GM21619 (cell line): ENCODE data around the gene OTOG.
"Not testable (repeated sequence)": the region's sequence is repeated elsewhere in the genome, so short reads cannot be mapped to it uniquely, and the experiment has no call there.

ENCODE experiments used
- ATAC-seq: cut with Tn5 transposase; IDR thresholded peaks from one replicate; pipeline ENCODE4 v1.9.1; 2021; ENCODE audit not compliant: unreplicated experiment

Gene OTOG

DNA sequence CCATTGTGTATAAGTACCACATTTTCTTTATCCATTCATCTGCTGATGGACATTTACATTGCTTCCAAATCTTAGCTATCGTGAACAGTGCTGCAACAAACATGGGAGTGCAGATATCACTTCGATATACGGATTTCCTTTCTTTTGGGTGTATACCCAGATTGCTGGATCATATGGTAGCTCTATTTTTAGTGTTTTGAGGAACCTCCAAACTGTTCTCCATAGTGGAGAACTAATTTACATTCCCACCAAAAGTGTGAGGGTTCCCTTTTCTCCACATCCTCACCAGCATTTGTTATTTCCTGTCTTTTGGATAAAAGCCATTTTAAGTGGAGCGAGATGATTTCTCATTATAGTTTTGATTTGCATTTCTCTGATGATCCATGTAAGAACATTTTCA lies 75.7 kb downstream of the OTOG start:
- not testable (repeated sequence) for ATAC-seq

DNA sequence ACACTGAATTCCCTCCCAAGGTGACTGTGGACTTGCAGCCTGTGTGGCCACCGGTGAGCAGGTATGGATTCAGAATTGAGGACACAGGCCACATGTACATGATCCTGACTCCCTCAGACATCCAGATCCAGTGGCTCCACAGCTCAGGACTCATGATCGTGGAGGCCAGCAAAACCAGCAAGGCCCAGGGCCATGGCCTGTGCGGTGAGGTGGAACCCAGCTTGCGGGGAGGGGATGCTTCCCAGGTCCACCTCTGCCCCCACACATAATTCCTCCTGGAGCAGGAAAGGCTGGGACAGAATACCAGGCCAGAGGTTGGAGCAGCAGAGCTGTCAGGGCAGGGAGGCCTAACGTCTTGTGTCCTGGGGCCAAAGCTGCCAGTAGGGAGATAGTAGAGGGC lies 82.1 kb downstream of the OTOG start:
- ATAC-seq = no peak

DNA sequence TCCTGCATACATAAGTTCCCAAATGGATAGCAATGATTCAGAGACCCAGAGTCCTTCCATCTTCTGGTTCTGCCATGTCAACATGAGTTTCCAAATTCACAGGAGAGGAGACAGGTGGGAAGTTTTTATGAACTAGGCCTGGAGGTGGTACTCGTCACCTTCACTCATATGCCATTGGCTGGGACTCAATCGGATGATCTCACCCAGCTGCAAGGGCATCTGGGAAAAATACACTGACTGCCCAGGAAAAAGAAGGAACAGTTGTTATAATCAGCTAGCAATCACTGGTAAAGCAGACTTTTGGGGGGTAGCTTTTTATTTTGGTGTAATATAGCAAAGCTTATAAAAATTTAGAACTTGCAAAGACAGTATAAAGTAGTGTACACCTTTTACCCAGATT lies 83.9 kb downstream of the OTOG start:
- ATAC-seq = no peak

DNA sequence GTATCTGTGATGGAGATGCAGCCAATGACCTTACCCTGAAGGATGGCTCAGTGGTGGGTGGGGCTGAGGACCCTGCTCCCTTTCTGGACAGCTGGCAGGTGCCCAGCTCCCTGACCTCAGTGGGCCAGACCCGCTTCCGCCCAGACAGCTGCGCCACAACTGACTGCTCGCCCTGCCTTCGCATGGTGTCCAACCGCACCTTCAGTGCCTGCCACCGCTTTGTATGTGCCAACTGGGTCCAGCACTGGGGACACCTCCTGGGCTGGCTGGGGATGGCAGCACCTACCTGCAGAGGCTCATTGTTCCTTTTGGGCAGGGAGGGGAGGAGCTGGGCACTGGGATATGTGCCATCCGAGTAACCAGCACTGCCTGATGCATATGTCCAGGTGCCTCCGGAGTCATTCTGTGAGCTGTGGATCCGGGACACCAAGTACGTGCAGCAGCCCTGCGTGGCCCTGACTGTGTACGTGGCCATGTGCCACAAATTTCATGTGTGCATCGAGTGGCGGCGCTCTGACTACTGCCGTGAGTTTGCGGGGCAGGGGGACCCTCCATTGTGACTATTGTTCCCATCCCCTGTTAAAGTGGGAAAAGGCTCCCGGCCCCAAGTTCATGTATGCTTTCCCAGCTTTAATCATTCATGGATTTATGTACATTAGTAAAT lies 84.8 kb downstream of the OTOG start:
- ATAC-seq = no peak

DNA sequence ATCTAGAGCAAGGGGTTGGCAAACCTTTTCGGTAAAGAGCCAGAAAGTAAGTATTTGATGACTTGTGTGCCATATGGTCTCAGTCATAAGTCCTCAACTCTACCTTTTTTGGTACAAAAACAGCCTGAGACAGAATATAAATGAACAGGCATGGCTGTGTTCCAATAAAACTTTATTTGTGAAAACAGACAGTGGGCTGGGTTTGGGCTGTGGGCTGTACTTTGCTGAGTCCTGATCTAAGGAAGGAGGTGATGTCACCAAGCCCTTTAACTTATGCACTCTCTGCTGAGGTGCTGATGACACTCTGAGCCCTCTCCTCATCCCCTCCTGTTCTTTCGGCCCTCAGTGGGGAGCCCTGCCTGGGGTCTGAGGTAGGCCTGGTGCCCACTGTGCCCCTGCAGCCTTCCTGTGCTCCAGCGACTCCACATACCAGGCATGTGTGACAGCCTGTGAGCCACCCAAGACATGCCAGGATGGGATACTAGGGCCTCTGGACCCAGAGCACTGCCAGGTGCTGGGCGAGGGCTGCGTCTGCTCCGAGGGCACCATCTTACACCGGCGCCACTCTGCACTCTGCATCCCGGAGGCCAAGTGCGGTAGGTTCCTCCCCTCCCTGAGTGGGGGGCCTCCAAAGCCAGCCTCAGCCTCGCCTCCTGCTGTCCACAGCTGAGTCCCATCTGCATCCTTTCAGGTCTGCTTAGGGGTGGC lies 86.4 kb downstream of the OTOG start:
- ATAC-seq = no peak

DNA sequence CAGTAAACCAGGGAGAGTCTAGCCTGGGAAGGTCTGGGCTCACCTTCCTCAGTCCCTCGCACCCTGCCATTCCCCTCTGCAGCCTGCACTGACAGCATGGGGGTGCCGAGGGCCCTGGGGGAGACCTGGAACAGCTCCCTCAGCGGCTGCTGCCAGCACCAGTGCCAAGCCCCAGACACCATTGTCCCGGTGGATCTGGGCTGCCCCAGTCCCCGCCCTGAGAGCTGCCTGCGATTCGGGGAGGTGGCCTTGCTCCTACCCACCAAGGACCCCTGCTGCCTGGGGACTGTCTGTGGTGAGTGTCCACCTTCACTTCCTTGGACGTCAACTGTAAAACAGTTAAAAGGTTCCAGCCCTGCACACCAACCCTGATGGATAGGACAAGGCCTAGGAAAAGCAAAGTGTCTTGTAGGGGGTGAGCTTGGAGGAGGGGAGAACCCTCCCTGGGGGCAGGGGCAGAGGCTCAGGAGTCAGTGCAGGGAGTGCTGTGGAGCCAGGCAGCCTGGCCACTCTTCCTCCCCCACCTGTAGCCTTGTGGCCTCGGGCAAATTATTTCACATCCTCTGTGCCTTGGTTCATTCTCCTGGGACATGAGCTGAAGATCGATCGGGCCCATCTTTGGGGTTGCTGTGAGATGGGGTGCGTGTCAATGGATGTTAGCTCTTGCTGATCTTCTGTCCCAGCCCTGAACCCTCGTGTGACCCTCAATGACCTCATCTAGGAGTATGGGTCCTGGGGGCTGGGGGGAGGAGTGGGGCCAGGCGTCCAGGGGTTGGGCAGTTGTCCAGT lies 87.1 kb downstream of the OTOG start:
- ATAC-seq = no peak

DNA sequence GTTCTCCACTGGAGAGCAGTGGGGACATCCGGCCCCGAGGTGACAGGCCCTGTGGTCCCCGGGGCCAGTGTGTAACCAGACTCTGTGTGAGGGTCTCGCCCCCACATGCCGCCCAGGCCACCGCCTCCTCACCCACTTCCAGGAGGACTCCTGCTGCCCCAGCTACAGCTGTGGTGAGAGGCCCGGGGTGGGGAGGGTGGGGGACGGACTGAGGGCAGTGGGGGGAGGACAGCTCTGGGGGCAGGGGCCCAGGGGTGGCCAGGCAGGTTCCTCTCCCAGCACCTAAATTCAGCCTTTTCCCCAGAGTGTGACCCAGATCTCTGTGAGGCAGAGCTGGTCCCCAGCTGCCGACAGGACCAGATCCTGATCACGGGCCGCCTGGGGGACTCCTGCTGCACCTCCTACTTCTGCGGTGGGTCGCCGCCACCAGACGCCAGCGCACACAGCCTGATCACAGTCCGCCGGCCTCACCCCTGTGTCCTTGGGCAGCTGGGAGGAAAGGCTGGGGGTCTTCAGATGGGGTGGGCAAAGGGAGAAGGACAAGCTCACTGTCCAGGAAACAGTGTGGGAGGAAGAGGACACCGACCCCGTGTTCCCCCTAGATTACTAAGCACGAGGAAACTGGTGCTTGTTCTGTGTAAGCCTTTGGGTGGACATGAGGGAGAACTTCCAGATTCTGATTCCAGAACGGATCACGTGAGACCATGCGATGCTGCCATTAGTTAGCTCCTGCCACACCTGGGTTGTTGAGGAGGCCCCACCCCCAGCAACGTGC lies 87.9 kb downstream of the OTOG start:
- no peak for ATAC-seq

DNA sequence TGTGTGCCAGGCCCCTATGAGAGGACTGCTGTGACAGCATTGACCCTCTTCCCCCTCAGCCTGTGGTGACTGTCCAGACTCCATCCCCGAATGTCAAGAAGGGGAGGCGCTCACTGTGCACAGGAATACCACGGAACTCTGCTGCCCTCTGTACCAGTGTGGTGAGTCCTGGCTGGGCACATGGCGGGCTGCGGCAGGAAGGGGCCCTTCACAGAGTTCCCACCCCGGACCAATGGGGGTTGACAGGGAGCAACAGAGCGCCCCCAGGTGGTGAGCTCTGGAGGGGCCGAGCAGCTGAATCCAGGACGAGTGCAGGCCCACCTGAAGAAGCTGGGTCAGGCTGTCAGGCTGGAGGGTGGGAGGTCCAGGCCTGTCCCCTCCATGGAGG lies 88.5 kb downstream of the OTOG start:
- no peak for ATAC-seq

DNA sequence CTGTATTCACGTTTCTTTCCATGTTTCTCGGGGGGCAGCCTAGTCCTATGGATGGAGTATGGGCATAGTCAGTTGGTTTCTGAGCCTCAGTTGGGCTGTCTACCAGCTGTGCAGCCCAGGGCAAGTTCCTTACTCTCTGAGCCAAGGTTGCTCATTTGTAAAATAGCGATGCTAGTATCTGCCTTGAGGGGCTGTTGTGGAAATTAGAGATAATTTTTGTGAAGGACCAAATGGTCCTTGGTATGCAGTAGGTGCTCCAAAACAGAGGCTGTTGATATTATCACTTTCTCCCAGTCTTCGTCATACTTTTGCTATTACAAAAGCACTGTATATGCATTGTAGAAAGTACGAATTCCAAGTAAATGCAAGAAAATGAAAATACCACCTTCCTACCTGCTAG lies 89.7 kb downstream of the OTOG start:
- no peak for ATAC-seq

DNA sequence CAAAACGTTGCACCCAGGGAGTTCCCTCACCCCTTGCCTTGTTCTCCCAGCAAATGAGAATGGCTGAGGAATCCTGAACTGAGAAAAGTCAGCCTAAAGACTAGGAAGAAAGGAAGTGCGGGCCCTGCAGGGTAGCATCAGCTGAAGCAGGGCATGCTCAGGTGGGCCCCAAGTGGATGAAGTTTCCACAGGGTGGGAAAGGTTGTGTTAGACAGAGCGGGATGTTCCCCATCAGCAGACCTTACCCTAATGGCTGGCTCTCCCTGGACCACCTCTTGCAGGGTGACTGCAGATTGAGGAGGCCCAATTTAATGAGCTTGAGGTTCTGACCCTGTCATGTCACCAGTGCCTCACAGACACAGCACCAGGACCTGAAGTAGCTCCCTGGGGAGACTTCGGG lies 90.8 kb downstream of the OTOG start:
- ATAC-seq = no peak

DNA sequence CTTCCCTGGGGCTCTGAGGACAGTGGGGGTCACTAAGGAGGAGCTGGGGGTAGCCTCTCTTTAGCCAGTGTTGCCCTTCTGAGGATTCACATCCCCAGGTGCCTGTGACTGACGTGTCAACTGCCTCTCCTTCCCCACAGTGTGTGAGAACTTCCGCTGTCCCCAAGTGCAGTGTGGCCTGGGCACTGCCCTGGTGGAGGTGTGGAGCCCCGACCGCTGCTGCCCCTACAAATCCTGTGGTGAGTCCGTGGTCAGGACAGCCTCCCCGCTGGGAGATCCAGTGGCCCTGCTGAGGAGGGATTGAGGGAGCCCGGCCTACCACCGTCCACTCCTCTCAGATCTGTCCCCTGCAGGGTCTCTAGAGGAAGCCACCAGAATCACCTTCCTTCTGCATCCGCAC lies 91.3 kb downstream of the OTOG start:
- no peak for ATAC-seq

DNA sequence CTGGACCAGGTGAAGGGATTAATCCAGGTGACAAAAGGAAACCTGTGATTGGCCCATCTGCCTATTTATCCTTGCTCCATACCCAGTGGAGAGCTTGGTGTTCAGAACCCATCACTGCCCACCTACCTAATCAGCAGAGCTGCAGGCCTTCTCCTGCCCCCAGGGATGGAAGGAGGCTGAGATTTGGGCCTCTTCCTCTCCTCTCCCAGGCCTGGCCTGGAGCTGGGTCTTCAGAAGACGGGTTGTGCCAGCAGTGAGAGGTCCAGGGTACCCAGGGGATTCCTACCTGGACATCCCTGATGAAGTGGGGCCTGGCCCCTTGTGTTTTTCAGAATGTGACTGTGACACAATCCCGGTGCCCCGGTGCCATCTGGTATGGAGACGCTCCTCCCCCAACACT lies 92.0 kb downstream of the OTOG start:
- no peak for ATAC-seq

DNA sequence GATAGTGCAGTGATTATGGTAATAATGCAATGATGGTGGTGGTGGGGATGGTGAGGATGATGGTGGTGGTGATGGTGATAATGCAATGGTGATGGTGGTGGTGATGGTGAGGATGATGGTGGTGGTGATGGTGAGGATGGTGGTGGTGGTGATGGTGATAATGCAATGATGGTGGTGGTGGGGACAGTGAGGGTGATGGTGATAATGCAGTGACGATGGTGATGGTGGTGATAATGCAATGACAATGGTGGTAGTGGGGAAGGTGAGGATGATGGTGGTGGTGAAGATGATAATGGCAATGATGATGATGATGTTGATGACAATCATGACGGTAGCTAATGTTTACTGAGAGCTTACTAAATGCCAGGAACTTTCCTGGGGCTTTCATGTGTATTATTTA lies 92.7 kb downstream of the OTOG start:
- no peak for ATAC-seq

DNA sequence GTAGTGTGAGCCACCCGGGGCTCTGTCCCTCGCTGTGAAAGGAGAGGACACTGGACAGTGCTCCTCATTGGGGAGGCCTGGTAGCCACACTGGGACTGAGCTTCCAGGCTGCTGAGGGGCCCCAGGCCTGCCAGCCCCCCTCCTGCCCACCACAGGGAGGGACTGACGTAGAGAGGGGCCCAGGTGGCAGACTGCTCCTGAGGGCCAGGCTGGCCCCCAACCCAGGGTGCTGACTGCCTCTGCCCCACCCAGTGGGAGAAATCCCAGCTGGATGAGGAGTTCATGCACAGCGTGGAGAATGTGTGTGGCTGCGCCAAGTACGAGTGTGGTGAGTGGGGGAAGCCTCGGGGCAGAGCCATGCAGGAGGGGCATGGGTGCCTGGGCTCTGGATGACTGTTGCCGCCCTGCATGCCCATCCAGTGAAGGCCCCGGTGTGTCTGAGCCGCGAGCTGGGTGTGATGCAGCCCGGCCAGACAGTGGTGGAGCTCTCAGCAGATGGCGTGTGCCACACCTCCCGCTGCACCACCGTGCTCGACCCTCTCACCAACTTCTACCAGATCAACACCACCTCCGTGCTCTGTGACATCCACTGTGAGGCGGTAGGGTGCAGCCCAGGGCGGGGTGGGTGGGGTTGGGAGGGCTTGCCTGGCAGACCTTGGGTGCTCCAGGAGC lies 93.6 kb downstream of the OTOG start:
- no peak for ATAC-seq

DNA sequence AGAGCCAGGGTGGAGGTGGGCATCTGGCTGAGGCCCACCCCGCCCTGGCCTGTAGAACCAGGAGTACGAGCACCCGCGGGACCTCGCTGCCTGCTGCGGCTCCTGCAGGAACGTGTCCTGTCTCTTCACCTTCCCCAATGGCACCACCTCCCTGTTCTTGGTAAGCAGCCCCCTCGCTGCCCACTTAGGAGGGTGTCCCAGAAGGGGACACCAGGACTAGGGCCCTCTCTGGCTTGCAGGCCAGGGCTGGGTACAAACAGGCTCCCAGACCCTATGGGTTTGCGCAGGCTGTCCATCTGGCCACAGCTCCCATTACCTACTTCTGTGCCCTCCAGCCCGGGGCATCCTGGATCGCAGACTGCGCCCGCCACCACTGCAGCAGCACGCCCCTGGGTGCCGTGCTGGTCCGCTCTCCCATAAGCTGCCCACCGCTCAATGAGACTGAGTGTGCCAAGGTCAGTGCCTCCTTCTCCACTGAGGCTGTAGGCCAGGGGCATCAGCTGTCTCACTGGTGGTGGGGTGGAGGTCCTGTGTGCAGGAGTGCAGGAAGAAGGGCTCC lies 94.8 kb downstream of the OTOG start:
- ATAC-seq = no peak

DNA sequence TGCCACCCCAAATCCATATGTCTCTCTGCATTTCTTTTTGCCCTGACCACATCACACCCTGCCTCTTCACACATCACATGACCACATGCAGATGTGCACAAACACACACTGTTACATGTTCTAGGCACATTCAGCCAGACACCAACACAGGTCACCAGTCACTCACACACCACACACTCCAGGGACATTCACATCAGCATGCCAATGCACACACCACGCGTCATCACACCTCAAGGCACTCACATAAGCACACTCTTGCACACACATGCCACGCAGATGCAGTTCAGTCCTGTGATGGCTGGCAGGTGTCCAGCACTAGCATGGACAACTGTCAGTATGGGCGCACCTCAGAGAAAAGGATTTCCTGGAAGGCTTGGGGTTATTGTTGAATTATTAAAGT lies 95.3 kb downstream of the OTOG start:
- ATAC-seq = no peak

DNA sequence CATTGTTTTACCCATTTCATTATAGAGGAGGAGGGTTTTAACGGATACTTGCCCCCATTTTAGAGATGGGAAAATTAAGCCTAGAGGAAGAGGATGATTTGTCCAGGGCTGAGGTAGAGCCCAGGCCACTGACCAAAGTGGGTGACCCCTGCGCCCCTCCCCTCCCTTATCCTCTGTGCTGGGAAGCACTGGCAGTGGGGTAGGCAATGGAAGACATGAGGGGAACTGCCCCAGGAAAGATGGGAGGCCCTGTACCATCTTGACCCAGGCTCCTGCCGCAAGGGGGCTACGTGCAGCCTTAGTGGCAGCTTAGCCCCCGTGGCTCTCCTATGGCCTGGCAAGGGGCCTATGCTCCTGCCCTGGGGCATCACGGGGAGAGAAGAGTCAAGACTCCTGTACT lies 95.9 kb downstream of the OTOG start:
- ATAC-seq = no peak

DNA sequence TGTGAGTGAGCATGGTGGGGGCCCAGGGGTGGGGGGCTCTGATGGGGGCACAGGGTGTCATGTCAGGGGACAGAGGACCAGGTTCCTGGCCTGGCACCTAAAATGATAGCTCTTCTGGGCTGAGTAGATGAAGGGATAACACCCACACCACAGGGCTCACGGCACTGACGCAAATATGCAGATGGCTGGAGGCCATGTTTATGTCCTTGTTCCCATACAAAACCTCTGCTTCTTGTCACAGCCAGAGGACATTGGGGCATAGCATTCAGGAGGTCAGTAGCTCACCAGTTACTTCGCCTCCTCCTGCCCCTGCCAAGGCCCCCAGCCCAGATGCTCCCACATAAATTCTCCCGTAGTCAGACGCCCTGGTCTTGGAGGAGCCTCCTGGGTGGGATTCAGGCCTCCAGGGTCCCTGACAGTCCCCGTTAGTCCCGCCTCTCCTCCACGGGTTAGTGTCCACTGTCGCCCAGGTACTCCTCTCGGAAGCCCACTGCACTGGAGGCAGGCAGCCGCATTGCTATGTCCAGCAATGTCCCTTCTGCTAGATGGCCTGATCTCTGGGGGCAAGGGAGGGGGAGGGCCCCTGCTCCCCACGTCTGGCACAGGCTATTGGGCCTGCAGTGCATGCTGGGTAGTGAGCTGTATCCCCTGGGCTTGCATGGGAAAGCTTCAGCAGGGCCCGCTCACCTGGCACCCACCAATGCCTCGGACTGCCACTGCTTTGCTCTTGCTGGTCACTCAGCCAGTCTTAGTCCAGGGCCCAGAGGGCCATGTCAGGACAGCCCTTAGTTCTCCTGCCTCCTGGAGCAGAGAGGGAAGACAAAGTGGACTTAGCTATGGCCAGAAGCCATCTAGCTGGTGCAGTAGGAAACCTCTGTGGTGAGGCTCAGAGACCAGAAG lies 96.7 kb downstream of the OTOG start:
- ATAC-seq = no peak

DNA sequence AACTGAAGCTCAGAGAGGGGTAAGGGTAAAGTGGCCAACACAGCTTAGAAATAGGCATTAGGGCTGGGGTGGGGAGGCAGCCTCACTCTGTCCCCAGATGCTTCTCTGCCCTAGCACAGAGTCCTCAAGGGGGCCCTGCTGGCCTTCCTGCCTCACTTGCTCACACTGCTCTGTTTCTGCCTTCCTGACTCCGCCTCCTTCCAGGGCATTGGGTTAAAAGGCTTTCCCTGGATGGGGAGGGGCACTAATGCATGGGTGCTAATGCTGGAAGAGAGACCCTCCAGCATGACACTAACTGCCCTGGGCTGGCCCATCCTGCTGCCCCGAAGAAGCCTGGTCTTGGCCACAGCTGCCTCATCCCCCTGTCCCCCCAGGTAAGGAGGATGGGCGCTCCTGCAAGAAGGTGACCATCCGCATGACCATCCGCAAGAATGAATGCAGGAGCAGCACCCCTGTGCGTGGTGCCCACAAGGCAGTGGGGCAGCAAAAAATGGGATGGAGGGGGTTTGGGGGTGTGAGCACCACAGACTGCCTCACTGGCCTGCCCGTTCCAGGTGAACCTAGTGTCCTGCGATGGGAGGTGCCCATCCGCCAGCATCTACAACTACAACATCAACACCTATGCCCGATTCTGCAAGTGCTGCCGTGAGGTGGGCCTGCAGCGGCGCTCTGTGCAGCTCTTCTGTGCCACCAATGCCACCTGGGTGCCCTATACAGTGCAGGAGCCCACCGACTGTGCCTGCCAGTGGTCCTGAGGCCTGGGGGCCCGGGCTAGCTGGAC lies 98.3 kb downstream of the OTOG start:
- ATAC-seq = no peak
